Type B pancreatic cell (in vitro differentiated cells): Measurements from ENCODE around the gene MLKL. TPM values are rescaled to one million over a fixed set of nuclear protein-coding genes. Genes with fewer than 3 reads are reported as not detected.

ENCODE experiments used
- DNase-seq: peaks from one replicate; pipeline ENCODE4 v3.0.0; 2021; ENCODE audit warnings: mixed read lengths; ENCODE audit not compliant: unreplicated experiment; ENCODE audit errors: extremely low spot score
- H3K27ac Mint-ChIP-seq: 2 replicates; pipeline ENCODE4 v1.8.0; 2021; ENCODE audit warnings: mild to moderate bottlenecking, mixed read lengths
- H3K27me3 Mint-ChIP-seq: 2 replicates; pipeline ENCODE4 v1.8.0; 2021; ENCODE audit warnings: mixed read lengths
- H3K36me3 Mint-ChIP-seq: 2 replicates; pipeline ENCODE4 v1.8.0; 2021; ENCODE audit warnings: mixed read lengths
- H3K4me1 Mint-ChIP-seq: one replicate; pipeline ENCODE4 v1.8.0; 2021; ENCODE audit warnings: mixed read lengths; ENCODE audit not compliant: unreplicated experiment
- H3K4me3 Mint-ChIP-seq: 2 replicates; pipeline ENCODE4 v1.8.0; 2021; ENCODE audit warnings: mild to moderate bottlenecking, mixed read lengths
- H3K9me3 Mint-ChIP-seq: 2 replicates; pipeline ENCODE4 v1.8.0; 2021; ENCODE audit warnings: mixed read lengths
- total RNA-seq: library from RNA; stranded (reverse); gene quantifications from 2 replicates; pipeline ENCODE4 v1.2.1, GENCODE V29; 2021; ENCODE audit warnings: low replicate concordance
- TF ChIP-seq, protein P1 (sequence below): fragments of 200-600 bp; sonication (generic); conservative IDR thresholded peaks from 2 replicates; pipeline ENCODE4 v1.5.0; 2021; ENCODE audit warnings: antibody characterized with exemption, mild to moderate bottlenecking

The MLKL gene
- total RNA-seq, 1 donor from 2014 or later = 0.58 TPM

DNA sequence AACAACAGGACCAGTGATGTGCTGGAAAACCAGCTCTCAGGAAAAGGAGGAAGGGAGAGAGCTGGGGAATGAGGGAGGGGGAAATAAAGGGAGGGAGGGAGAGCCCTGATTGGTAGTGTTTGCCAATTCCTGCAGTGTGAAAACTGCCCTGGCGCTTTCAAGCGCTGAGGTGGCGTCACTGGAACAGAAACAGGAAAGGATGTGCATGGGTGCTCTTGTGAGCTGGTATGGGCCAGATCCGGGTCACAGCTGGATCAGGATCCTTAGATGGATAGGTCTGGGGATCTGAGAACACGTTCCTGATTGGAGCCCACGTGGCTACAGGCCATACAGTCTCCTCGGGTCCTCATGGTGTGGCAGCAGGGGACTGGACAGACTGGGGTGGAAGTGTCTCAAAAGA, 16.7 kb upstream of the MLKL start:
- no peak for DNase-seq
- H3K4me1 Mint-ChIP-seq = no peaks in the 10 kb centered on the region
- H3K27me3 Mint-ChIP-seq = no peaks in the 10 kb centered on the region
- no peak overlapping the region for H3K27ac Mint-ChIP-seq
- no peaks in the 10 kb centered on the region for H3K9me3 Mint-ChIP-seq
- no peaks in the 10 kb centered on the region for H3K36me3 Mint-ChIP-seq
- H3K4me3 Mint-ChIP-seq = no peak overlapping the region
- TF ChIP-seq, protein P1, sequence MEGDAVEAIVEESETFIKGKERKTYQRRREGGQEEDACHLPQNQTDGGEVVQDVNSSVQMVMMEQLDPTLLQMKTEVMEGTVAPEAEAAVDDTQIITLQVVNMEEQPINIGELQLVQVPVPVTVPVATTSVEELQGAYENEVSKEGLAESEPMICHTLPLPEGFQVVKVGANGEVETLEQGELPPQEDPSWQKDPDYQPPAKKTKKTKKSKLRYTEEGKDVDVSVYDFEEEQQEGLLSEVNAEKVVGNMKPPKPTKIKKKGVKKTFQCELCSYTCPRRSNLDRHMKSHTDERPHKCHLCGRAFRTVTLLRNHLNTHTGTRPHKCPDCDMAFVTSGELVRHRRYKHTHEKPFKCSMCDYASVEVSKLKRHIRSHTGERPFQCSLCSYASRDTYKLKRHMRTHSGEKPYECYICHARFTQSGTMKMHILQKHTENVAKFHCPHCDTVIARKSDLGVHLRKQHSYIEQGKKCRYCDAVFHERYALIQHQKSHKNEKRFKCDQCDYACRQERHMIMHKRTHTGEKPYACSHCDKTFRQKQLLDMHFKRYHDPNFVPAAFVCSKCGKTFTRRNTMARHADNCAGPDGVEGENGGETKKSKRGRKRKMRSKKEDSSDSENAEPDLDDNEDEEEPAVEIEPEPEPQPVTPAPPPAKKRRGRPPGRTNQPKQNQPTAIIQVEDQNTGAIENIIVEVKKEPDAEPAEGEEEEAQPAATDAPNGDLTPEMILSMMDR = no peak

DNA sequence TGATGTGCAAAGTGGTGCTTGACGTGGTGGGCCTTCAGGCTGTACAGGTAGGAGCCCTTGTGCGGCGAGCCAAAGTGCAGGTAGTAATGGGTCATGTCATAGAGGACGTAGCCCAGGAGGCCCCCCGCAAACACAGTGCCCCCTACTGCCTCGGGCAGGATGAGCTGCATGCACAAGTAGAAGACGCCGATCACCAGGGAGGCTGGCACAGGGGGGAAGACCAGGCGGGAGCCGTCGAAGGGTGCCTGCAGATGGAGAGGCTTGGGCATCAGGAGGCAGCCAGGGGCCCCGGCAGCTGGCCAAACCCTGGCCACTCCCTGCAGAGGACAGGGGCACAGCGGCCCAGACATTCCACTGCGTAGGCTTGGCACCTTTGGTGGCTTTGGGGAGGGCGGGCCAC, 15.7 kb upstream of the MLKL start:
- H3K36me3 Mint-ChIP-seq = no peaks in the 10 kb centered on the region
- no peak overlapping the region for H3K4me3 Mint-ChIP-seq
- no peaks in the 10 kb centered on the region for H3K27me3 Mint-ChIP-seq
- TF ChIP-seq, protein P1 = no peak
- DNase-seq = no peak
- H3K4me1 Mint-ChIP-seq = no peaks in the 10 kb centered on the region
- no peaks in the 10 kb centered on the region for H3K9me3 Mint-ChIP-seq
- no peak overlapping the region for H3K27ac Mint-ChIP-seq

DNA sequence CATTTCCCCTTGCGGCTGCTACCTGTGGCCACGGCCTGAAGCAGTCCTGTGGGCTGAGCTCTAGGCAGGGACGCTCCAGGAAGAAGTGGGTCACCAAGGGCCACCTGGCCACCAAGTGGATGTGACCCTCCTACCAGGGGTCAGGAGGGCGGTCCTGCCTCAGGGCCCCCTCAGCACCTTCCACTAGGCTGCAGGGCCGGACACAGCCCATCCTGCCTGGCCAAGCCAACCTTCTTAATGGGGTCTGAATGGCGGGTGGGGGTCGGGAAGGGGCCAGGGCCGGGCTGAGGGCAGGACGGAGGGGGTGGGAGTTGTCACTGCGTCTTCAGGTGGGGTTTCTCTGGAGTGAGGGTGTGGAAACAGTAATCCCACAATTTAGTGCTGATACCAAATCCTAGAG, 13.2 kb upstream of the MLKL start:
- Mint-ChIP-seq H3K4me3 (no peak overlapping the region), H3K27ac (no peak overlapping the region), H3K36me3 (no peaks in the 10 kb centered on the region), H3K27me3 (no peaks in the 10 kb centered on the region), H3K4me1 (peaks cover 4% of the 10 kb centered on the region), H3K9me3 (no peaks in the 10 kb centered on the region)
- TF ChIP-seq, protein P1 = no peak
- DNase-seq = no peak

DNA sequence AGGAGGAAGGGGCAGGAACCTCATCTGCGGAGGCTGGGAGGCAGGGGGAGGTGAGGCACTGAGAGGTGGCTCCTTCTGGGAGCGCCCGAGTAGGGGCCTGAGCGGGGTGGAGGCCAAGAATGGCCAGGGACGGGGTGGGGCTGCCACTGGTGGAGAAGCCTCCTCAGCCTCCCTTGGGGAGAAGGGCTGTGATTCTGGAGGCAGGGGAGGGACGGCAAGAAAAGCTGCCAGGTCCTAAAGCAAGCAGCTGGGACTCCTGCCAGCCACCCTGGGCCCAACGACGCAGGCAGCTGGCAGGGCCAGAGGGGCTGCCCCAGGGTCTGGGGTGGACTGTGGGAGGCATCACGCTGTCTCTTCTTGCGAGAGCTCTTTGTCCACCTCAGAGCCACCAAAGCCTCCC, 12.7 kb upstream of the MLKL start:
- no peak for DNase-seq
- H3K36me3 Mint-ChIP-seq = no peaks in the 10 kb centered on the region
- peaks cover 4% of the 10 kb centered on the region for H3K4me1 Mint-ChIP-seq
- no peak overlapping the region for H3K4me3 Mint-ChIP-seq
- no peaks in the 10 kb centered on the region for H3K9me3 Mint-ChIP-seq
- TF ChIP-seq, protein P1 = no peak
- H3K27me3 Mint-ChIP-seq = peaks cover under 1% of the 10 kb centered on the region
- H3K27ac Mint-ChIP-seq = no peak overlapping the region

DNA sequence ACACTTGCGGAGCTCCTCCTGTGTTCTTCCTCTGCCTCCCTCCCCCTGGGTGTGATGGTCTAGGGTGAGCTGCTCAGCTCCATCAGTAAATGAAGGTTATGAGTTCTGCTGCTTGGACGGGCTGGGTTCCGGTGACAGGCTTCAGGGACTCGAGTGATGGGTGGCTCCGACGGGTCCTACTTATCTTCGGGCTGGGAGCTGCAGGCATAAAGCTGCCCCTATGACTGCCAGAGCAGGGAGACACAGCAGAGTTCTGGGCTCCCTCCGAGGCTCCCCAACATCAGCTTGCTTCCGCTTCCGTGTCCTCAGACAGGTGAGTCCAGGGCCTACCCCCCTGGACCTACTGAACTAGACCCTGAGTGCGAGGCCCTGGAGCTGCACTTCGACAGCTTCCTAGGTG, 11.3 kb upstream of the MLKL start:
- Mint-ChIP-seq H3K36me3 (no peaks in the 10 kb centered on the region), H3K9me3 (no peaks in the 10 kb centered on the region)

More for the DNA sequence above, 11.3 kb upstream of the MLKL start:
- Mint-ChIP-seq H3K4me3 (no peak overlapping the region), H3K27ac (no peak overlapping the region), H3K27me3 (peaks cover 4% of the 10 kb centered on the region), H3K4me1 (peaks cover 4% of the 10 kb centered on the region)
- DNase-seq = no peak
- TF ChIP-seq, protein P1 = no peak
